Activated CD4-positive, alpha-beta T cell treated with anti-CD3 and anti-CD28 coated beads, Interleukin-2, amount 50 U/mL, for 48 hours (primary cell): ENCODE measurements around the gene SCLY.
A peak's percentile ranks its signal among the peaks of the same experiment; 100 is the strongest.

Experiments
- DNase-seq, 2 experiments: peaks; one replicate each; pipeline ENCODE4 v3.0.0-alpha.2; 2020

Gene SCLY

GRCh38 chr2:238097988-238098871 lies 37.4 kb downstream of the SCLY start:
- peak in 1 of 2 experiments; percentile 15 for DNase-seq

GRCh38 chr2:238098901-238099713 lies 38.3 kb downstream of the SCLY start:
- DNase-seq: peak in 1 of 2 experiments; percentile 3

DNA sequence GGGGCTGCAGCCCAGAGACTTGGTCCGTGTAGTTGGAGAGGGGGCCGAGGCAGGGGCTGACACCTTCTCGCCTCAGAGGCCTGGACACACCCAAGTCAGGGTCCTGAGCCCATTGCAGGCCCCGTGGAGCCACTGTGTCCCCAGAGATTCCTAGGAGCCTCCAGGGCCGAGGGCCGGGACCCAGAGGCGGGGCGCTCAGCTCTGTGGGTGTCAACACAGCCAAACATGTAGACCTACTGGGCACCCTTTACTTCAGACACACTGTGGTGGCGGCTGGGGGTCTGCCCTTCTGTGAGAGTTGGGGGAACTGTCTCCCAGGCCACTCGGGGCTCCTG lies 38.9 kb downstream of the SCLY start:
- peak in 1 of 2 experiments; percentile 5 for DNase-seq

DNA sequence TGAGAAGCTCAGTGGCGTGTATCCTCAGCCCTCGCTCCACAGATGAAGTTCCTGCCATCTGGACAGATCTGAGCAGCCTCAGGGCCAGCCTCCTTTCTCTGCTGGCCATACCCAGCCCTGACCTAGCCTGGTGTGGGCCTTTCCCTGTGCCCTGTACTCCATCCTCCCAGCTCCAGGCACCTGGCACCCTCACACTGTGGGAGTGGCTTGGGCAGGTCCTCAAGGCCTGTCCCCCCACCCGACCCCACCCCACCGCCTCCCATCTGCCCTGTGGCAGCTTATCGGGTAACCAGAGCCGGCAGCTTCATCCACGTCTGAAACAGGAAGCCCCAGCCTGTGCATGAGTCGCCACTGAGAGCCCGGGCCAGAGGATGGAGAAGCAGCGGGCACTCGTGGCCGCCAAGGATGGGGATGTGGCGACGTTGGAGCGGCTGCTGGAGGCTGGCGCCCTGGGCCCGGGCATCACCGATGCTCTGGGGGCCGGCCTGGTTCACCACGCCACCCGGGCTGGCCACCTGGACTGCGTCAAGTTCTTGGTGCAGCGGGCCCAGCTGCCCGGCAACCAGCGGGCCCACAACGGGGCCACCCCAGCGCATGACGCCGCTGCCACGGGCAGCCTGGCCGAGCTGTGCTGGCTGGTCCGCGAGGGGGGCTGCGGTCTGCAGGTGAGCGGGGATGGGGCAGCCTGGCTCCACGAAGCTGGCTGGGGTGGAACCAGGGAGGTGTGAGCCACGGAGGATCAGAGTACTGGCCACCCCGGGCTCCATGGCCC lies 39.4 kb downstream of the SCLY start, which contains the start of gene ESPNL:
ESPNL (plus strand) TSS at position 292 of the 772 bp plus-strand sequence; CDS start at position 372, 80 bp downstream.
- no peak for DNase-seq

DNA sequence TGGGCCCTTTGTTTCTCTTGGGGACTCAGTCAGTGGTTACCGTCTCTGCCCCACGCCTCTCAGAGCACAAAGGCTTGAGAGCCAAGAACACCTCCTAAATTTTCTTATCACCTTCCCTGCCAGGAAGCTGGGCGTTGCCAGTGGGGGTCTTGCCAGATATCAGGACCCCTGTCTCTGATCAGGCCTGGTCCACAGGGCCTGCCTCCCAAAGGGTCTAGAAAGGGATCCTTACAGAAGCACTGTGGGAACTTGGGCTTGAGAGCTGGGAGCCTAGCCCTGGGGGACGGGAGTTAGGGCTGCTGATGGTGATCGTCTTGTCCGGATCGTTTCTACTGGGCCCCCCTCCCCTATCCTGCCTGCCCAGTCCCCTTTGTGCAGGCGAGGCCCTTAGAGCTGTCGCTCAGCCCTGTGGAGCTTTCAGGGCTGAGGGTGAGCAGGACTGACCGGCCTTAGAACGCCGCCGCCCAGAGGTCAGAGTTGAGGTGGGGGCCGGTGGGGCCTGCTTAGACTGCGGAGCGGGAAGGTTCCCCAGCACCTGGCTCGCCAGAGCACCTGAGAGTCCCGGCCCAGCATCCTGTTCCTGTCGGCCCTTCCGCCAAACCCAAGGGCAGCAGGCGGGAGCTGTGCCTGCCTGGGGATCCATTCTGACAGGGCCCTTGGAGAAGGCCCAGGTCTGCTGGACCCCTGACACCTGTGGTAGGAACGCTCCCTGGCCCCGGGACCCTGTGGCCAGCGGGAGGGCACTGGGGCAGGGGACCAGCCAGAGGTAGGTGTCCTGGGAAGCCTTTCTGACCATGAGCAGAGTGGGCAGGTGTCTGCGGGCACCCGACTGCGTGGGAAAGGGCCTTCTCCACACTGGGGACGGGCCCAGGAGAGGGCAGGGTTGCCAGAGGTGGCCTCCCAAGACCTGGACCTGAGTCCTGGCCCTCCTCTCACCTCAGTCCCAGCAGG lies 40.3 kb downstream of the SCLY start:
- DNase-seq: peak in 1 of 2 experiments; percentile 2

- DNase-seq: peak in 1 of 2 experiments; percentile 1
These were observed 41.4 kb downstream of the SCLY start for GRCh38 chr2:238101891-238102841.

GRCh38 chr2:238102865-238103264 lies 42.1 kb downstream of the SCLY start:
- no peak for DNase-seq

DNA sequence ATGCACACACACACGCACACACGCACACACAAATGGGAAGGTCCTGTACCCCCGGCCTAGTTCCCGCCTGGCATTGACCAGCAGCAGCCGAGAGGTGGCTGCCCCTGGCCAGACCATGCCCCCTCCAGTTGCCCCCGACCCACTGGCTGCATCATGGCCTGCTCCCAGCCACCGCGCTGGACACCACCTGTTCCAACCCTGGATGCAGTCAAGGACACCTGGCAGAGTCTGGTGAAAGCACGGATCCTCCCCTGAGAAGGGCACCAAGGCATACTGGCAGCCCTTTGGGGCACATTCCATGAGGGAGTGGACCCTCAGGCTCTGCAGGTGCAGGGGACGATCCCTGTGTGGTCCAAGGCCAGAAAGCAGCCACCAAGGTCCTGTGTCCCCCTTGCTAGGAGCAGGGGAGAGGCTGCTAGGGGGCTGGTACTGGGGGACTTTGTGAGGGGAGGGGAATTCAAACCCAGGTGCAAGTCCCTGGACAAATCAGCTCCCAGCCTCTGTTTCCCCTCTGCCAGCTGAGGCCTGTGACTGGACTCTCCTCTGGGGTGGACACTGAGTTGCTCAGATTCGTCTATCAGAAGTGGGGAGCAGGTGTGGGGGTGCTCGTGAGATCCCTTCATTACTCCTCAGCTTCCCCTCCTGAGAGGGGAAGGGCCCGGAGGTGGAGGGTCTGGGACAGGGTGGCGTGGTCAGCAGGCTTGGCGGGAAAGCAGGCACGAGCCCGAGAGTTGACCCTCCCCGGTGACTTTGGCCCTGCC lies 42.8 kb downstream of the SCLY start:
- DNase-seq: no peak

DNA sequence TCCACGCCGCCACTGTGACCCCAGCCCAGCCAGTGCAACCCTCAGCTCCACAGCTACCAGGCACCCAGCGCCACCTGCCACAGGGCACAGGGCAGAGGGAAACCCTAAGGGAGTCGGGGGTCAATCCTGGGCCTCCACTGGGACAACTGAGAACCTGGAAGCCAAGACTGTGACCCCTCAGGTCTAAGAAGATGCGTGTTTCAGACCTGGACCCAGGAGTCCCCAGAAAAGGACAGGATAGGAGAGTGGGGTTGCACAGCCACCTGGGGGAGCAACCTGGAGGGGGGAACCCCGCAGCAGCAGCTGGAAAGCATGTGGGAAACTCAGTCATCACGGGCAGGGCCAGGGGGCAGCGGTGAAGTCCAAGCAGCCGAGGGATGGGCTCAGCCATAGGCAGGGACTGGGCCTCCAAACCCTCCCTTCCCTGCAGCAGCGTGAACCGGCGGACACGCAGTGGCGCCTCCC lies 43.5 kb downstream of the SCLY start:
- DNase-seq: no peak

GRCh38 chr2:238104691-238105371 lies 44.0 kb downstream of the SCLY start:
- DNase-seq: no peak

DNA sequence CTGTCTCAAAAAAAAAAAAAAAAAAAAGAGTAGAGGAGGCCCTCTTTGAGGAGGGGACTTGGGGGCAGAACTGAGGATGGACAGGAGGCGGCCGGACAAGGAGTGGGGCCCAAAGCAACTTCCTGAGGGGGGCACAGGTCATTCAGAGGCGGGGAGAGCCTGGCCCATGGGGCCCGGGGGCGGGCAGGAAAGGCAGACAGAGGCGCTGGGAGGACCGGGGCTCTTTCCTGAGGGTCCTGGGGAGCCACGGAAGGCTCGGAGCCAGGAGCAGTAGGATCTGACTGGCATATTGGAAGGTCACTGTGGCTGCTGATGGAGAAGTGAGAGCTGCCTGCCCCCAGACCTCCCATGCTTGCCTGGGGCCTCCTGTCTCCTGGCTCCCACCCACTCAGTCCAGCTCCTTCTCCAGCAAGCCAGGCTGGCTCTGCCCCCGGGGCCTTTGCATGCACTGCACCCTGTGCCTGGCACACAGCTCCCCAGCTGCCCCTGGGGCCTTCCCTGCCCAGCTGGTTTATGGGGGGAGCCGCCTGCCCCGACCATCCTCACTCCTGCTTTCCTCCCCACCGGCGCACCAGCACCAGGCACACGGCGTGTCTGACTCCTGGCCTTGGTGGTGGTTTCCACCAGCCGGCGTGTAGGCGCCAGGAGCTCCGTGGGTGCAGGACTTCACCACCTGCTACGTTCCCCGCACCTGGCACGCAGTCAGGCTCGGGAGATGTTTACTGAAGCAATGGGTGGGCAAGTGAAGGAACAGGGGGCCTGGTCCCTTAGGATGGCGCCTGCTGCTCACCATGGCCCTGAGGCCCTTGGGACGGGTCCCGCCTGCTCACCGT lies 44.9 kb downstream of the SCLY start:
- no peak for DNase-seq

DNA sequence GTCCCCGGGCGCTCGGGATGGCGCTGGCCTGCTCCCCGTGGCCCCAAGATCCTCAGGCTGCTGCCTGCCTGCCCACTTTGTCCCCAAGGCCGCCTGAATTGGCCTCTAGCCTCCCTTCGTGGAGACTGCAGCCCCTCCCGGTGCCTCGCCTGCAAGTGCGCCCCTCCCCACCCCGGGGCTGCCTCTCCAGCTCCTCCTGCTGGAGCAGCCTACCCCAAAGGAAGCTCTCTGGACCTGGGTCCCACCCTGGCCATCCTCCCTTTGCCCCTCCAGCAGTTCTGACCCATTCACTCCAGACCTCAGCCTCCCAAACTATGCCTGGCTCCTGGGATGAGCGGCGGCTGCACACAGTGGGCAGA lies 45.5 kb downstream of the SCLY start:
- DNase-seq: no peak

DNA sequence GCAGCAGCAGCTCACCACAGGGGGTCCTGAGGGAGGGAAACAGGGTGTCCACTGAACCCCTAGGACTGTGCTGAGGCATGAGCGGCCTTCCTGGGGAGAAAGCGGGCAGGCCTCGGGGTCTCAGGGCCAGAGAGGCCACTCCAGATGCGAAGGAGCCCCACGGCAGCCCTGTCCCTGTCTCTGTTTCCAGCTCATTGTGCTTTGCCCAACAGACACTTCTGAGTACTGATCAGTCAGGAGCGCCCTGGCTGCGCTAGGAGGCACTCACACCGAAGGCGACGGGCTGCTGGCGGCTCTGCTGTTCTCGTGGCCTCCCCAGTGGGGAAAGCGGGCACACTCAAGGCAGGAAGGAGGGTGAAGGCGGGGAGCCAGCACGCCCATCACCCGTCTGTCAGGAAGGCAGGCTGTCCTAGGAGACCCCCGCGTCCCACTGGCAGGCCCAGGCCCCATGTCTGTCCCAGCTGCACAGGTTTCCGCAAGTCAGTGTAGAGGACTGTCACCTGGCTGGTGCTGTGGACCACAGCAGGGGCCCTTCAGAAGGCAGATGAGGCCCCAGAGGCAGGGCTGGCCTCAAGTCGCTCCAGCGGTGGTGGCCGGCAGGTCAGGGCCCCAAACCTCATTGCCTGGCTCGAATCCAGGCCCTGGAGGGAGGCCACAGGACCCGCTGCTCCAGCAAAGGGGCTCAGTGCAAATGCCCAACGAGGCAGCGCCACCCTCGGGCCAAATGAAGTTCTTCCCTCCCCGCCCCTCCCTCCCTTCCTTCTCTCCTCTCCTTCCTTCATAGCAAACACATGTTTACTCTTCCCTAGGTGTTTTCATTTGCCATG lies 46.1 kb downstream of the SCLY start:
- DNase-seq: peak in 1 of 2 experiments; percentile 15

- DNase-seq: no peak
These were observed 47.0 kb downstream of the SCLY start for GRCh38 chr2:238107525-238108422.

DNA sequence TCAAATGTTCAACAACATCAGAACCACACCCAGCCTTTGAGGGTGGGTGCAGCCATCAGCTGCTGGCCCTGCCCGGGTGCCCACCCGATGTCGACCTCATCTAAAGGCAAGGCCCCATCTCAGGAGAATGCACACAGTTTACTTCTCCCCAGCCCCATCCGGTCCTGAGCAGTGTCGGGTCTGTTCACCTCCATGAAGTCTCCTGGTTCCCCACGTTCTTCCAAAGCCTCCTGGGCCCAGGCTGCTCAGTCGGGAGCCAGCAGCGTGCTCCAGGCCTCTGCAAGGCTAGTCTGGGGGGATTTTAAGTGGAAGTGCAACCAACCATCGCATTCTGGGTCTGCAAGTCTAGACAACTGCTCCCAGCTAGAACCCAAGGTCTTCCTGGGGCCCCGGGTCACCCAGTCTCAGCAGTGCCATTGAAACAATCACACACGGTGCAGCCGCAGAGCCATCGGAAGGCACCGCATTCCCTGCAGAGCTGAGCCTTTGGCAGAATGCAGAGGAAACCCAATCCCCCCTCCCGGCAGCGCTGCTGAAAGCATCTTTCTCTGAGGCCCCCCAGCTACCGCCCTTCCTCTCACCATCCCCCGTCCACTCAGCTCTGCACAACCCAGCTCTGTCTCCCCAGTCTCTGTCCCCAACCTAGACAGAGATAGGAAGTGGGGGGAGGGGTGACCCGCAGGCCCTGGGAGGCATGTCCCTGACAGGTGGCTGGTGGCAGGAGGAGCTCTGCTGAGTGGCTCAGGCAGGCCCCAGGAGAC lies 47.8 kb downstream of the SCLY start:
- no peak for DNase-seq
